Ishikawa (cell line): Measurements from ENCODE around the gene CDC25A.

Source experiments
- CEBPB ChIP-seq: IDR thresholded peaks from 2 replicates; pipeline ENCODE4 v1.6.1; 2012
- CREB1 ChIP-seq: IDR thresholded peaks from 2 replicates; pipeline ENCODE4 v1.6.1; 2012; ENCODE audit warnings: low read depth
- EGR1 ChIP-seq: IDR thresholded peaks from 2 replicates; pipeline ENCODE4 v1.6.1; 2012
- EP300 ChIP-seq: IDR thresholded peaks from 2 replicates; pipeline ENCODE4 v1.6.1; 2012; ENCODE audit warnings: borderline replicate concordance
- FOXM1 ChIP-seq: IDR thresholded peaks from 2 replicates; pipeline ENCODE4 v1.6.1; 2012; ENCODE audit warnings: low read depth, borderline replicate concordance
- NFIC ChIP-seq: IDR thresholded peaks from 2 replicates; pipeline ENCODE4 v1.6.1; 2012
- RAD21 ChIP-seq: IDR thresholded peaks from 2 replicates; pipeline ENCODE4 v1.6.1; 2012; ENCODE audit warnings: low read depth
- REST ChIP-seq: IDR thresholded peaks from 2 replicates; pipeline ENCODE4 v1.6.1; 2012; ENCODE audit warnings: low read depth, mild to moderate bottlenecking
- TAF1 ChIP-seq: IDR thresholded peaks from 2 replicates; pipeline ENCODE4 v1.6.1; 2012; ENCODE audit warnings: low read depth, mild to moderate bottlenecking
- TCF12 ChIP-seq: IDR thresholded peaks from 2 replicates; pipeline ENCODE4 v1.6.1; 2012; ENCODE audit warnings: low read depth
- TEAD4 ChIP-seq: IDR thresholded peaks from 2 replicates; pipeline ENCODE4 v1.6.1; 2012
- YY1 ChIP-seq: IDR thresholded peaks from 2 replicates; pipeline ENCODE4 v1.6.1; 2012; ENCODE audit warnings: low read depth
- ZBTB7A ChIP-seq: IDR thresholded peaks from 2 replicates; pipeline ENCODE4 v1.6.1; 2012; ENCODE audit warnings: low read depth
- TF ChIP-seq, protein P1 (sequence below): IDR thresholded peaks from 2 replicates; pipeline ENCODE4 v1.6.1; 2012
- TF ChIP-seq, protein P2 (sequence below): IDR thresholded peaks from 2 replicates; pipeline ENCODE4 v1.6.1; 2012

Gene CDC25A

GRCh38 chr3:48225587-48225986, 37.4 kb upstream of the CDC25A start:
- TF ChIP-seq TAF1 = no peak
- TF ChIP-seq REST = no peak
- no peak for TF ChIP-seq FOXM1
- TF ChIP-seq TEAD4 = no peak
- TF ChIP-seq CEBPB = no peak
- TF ChIP-seq NFIC = no peak
- no peak for TF ChIP-seq RAD21
- no peak for TF ChIP-seq EGR1

GRCh38 chr3:48222616-48223513, 34.6 kb upstream of the CDC25A start, which contains the start of gene CAMP:
Gene CAMP (plus strand): TSS chr3:48223495. CDS start chr3:48223512, 17 bp downstream.
- TF ChIP-seq TEAD4 = no peak
- 0 out of 2 replicates have a peak, but pooled peaks have one; percentile 16 for TF ChIP-seq NFIC

DNA sequence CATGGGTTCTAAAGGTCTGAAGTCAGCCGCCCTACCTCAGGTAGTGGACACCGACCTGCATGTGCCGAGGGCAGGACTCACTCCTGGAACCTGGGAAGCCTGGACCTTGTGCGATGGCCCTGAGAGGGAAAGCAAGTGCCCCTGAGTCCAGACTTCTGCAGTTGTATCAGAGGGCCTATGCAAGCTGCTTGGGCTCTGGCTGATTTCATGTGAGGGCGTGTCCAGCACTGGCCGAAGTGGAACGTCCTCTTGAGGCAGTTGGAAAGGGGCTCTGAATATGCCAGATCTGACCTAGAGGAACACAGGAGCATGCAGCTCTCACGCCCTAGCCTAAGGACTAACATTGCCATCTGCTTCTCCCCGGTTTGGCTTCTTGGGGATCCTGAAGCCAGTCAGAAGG, 32.5 kb upstream of the CDC25A start:
- TF ChIP-seq, protein P1, sequence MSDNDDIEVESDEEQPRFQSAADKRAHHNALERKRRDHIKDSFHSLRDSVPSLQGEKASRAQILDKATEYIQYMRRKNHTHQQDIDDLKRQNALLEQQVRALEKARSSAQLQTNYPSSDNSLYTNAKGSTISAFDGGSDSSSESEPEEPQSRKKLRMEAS = no peak
- TF ChIP-seq EGR1 = no peak
- TF ChIP-seq TEAD4 = no peak
- TF ChIP-seq CEBPB = no peak
- TF ChIP-seq, protein P2, sequence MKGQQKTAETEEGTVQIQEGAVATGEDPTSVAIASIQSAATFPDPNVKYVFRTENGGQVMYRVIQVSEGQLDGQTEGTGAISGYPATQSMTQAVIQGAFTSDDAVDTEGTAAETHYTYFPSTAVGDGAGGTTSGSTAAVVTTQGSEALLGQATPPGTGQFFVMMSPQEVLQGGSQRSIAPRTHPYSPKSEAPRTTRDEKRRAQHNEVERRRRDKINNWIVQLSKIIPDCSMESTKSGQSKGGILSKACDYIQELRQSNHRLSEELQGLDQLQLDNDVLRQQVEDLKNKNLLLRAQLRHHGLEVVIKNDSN = no peak
- TF ChIP-seq TCF12 = no peak
- TF ChIP-seq NFIC = no peak

GRCh38 chr3:48219543-48219942, 31.3 kb upstream of the CDC25A start:
- TF ChIP-seq CREB1 = no peak
- TF ChIP-seq FOXM1 = no peak
- no peak for TF ChIP-seq YY1
- TF ChIP-seq, protein P2 = no peak
- TF ChIP-seq TAF1 = no peak
- TF ChIP-seq RAD21 = no peak
- no peak for TF ChIP-seq ZBTB7A
- no peak for TF ChIP-seq EP300
- TF ChIP-seq EGR1 = no peak
- no peak for TF ChIP-seq NFIC
- TF ChIP-seq TCF12 = no peak
- no peak for TF ChIP-seq TEAD4
- no peak for TF ChIP-seq CEBPB

- TF ChIP-seq TCF12 (no peak), FOXM1 (no peak), CEBPB (no peak)
Observed at GRCh38 chr3:48218537-48218936, 30.3 kb upstream of the CDC25A start.

DNA sequence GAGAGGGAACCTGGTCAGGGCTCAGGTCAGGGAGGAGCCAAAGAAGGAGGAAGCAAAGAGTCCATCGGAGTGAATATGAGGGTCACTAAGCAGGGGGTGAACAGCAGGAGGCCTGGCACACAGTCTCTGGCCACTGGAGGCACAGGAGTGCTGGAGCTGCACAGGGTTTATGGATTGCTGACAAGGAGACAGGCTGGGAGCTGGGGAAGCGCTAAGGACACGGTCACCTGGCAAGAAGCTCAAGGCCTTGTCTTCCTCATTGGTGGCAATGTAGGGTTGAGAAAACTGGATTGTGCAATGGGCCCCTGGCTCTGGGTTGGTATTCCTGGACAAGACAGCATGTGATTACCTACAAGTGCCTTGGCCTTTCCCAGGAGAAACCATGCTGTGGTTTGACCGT, 29.2 kb upstream of the CDC25A start:
- TF ChIP-seq YY1 = no peak
- TF ChIP-seq RAD21 = no peak
- TF ChIP-seq NFIC = peak; percentile 0
- TF ChIP-seq ZBTB7A = no peak
- no peak for TF ChIP-seq TCF12
- TF ChIP-seq TEAD4 = no peak
- TF ChIP-seq CEBPB = peak; percentile 66
- no peak for TF ChIP-seq REST

DNA sequence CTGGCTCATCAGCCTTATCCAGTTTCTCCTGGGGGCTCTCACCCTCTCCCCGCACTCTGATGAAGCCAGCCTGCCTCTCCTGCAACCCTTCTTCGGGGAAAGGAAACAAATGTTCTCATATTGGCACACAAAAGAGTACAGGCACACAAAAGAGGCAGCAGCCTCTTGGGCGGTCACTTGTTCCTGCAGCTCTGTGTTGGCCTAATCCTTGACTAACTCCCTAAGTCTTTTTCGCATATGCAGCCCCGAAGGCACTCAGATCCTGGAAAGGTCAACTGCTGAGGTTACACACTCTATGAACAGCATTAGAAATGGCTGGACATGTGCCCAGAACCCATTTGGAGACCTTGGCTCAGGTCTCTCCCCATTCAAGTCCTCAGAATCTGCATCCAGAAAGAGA, 27.7 kb upstream of the CDC25A start:
- TF ChIP-seq TAF1 (no peak), EP300 (no peak), YY1 (no peak), FOXM1 (no peak), CEBPB (no peak), REST (no peak), EGR1 (no peak), NFIC (no peak), ZBTB7A (no peak), TEAD4 (no peak), RAD21 (no peak), TCF12 (no peak), CREB1 (no peak)
- TF ChIP-seq, protein P1 = no peak
- TF ChIP-seq, protein P2 = no peak
